Transverse colon (tissue), 4 donors: ENCODE results near the gene KAT6B.

Source experiments
- POLR2A ChIP-seq: fragments of 450-650 bp; IDR thresholded peaks from one replicate; pipeline ENCODE4 v1.6.1; 2016; ENCODE audit warnings: antibody characterized with exemption, mild to moderate bottlenecking, moderate library complexity
- POLR2AphosphoS5 ChIP-seq, 3 donors: sonication (generic); formaldehyde crosslinking; IDR thresholded peaks; one replicate each; pipeline ENCODE4 v1.6.1; 2016; ENCODE audit warnings: antibody characterized with exemption in 3 of 3
- TF ChIP-seq, protein P1 (sequence below), 5 experiments: fragments of 200-600 bp in 3 of 5; fragments of 450-650 bp in 2 of 5; sonication (generic) in 3 of 5; IDR thresholded peaks; 1 replicate in 2 of 5; 2 replicates in 3 of 5; pipeline ENCODE4 v1.5.1; 2016 to 2017; ENCODE audit warnings: antibody characterized with exemption in 5 of 5, inconsistent platforms in 3 of 5, mild to moderate bottlenecking in 2 of 5, moderate library complexity in 1 of 5

DNA sequence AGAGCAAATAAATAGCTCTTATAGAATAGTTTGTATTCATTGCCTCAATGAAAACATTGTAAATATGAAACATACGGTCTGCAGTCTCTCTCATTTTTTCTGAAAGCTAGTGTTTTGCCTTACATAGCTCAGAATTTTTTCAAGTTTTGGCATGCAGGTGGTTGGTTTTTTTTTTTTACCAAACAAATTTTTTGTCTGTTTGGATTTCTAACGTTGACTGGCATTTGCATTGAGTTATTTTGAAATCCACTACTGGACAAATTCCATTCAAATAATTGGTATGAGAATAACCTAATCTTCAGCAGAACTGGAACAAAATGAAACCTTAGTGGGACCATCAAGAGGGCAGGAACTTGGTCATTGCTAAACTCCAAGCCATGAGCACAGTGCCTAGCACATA lies 177.5 kb downstream of the KAT6B start:
- TF ChIP-seq POLR2AphosphoS5 (IDR thresholded peaks at IDR 0.05), result no peak
- TF ChIP-seq, protein P1, sequence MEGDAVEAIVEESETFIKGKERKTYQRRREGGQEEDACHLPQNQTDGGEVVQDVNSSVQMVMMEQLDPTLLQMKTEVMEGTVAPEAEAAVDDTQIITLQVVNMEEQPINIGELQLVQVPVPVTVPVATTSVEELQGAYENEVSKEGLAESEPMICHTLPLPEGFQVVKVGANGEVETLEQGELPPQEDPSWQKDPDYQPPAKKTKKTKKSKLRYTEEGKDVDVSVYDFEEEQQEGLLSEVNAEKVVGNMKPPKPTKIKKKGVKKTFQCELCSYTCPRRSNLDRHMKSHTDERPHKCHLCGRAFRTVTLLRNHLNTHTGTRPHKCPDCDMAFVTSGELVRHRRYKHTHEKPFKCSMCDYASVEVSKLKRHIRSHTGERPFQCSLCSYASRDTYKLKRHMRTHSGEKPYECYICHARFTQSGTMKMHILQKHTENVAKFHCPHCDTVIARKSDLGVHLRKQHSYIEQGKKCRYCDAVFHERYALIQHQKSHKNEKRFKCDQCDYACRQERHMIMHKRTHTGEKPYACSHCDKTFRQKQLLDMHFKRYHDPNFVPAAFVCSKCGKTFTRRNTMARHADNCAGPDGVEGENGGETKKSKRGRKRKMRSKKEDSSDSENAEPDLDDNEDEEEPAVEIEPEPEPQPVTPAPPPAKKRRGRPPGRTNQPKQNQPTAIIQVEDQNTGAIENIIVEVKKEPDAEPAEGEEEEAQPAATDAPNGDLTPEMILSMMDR (IDR thresholded peaks at IDR 0.05), result no peak
- TF ChIP-seq POLR2A, result no peak
